HCT116 (cell line): ENCODE measurements around the gene DNAJC16. TPM values are rescaled to one million over a fixed set of nuclear protein-coding genes. Genes with fewer than 3 reads are reported as not detected.

Experiments used
- ATAC-seq: fragments of 200-7000 bp; cut with Tn5 transposase; 2 replicates; pipeline ENCODE4 v1.9.1; 2020; ENCODE audit warnings: mild to moderate bottlenecking, moderate library complexity
- BruUV-seq: library from RNA; stranded (reverse); fragments of 400-500 nt; replicated peaks from 2 replicates; lab custom pipeline; 2021; lab: Mats Ljungman, UMichigan
- CTCF ChIA-PET: fragments of 300-600 bp; sonication (Branson Sonifier 250); formaldehyde crosslinking; loops from one replicate; lab custom pipeline; 2021; ENCODE audit warnings: antibody characterized with exemption; lab: Charles Lee
- POLR2A ChIA-PET: fragments of 300-600, 350-600 bp; sonication (Branson Sonifier 250); formaldehyde crosslinking; loops from one replicate; lab custom pipeline; 2021; ENCODE audit warnings: antibody characterized with exemption; lab: Charles Lee
- RAD21 ChIA-PET, 2 experiments: fragments of 300-600 bp; sonication (Branson Sonifier 250); formaldehyde crosslinking; loops; one replicate each; lab custom pipeline; 2023; ENCODE audit warnings: low total read pairs in 2 of 2; ENCODE audit not compliant: uncharacterized antibody in 2 of 2, unreplicated experiment in 2 of 2, low non-redundant PET in 1 of 2; lab: Charles Lee
- DNase-seq: peaks from one replicate; pipeline ENCODE4 v3.0.0-alpha.2; 2010; ENCODE audit warnings: low read depth, low spot score
- H2AFZ ChIP-seq: fragments of 200-600 bp; shearing (Covaris generic), sonication (generic); 2 replicates; pipeline ENCODE4 v1.6.1; 2017; ENCODE audit warnings: low read depth, mixed run types, mixed read lengths, antibody characterized with exemption, low read length; ENCODE audit not compliant: poor library complexity, severe bottlenecking
- H3K27ac ChIP-seq: 2 replicates; pipeline ENCODE4 v1.5.1; 2012; ENCODE audit warnings: low read depth, low read length
- H3K27me3 ChIP-seq: fragments of 200-600 bp; sonication (generic); 2 replicates; pipeline ENCODE4 v1.6.1; 2016; ENCODE audit warnings: mixed run types, low read length, mixed read lengths; ENCODE audit not compliant: insufficient read depth
- H3K36me3 ChIP-seq, 2 experiments: fragments of 200-500 bp in 1 of 2; fragments of 200-600 bp in 1 of 2; sonication (Bioruptor generic) in 1 of 2; sonication (generic) in 1 of 2; 2 replicates each; pipeline versions ENCODE4 v1.5.1 to v1.6.1; 2014 to 2016; ENCODE audit warnings: low read length in 2 of 2, inconsistent platforms in 1 of 2, mixed read lengths in 1 of 2, mixed run types in 1 of 2; ENCODE audit not compliant: insufficient read depth in 2 of 2, control insufficient read depth in 1 of 2
- H3K4me1 ChIP-seq, 2 experiments: fragments of 200-600 bp in 1 of 2; sonication (generic) in 1 of 2; 2 replicates each; pipeline versions ENCODE4 v1.5.1 to v1.6.1; 2012 to 2017; ENCODE audit warnings: low read length in 2 of 2, inconsistent platforms in 1 of 2, mild to moderate bottlenecking in 1 of 2, mixed read lengths in 1 of 2, mixed run types in 1 of 2, moderate library complexity in 1 of 2; ENCODE audit not compliant: insufficient read depth in 2 of 2, control insufficient read depth in 1 of 2
- H3K4me2 ChIP-seq: fragments of 200-600 bp; sonication (generic); 2 replicates; pipeline ENCODE4 v1.6.1; 2017; ENCODE audit warnings: mixed run types, low read length, mixed read lengths
- H3K4me3 ChIP-seq, 2 experiments: fragments of 200-600 bp in 1 of 2; sonication (generic) in 1 of 2; replicated peaks in 1 of 2; 2 replicates each; pipeline ENCODE4 v1.5.1; 2011 to 2016; ENCODE audit warnings: low read length in 2 of 2, control low read depth in 1 of 2, low read depth in 1 of 2, mild to moderate bottlenecking in 1 of 2, mixed read lengths in 1 of 2, mixed run types in 1 of 2
- H3K79me2 ChIP-seq: fragments of 200-600 bp; sonication (generic); 2 replicates; pipeline ENCODE4 v1.6.1; 2017; ENCODE audit warnings: mild to moderate bottlenecking, mixed run types, low read length, moderate library complexity, mixed read lengths; ENCODE audit not compliant: insufficient read depth
- H3K9ac ChIP-seq: fragments of 200-600 bp; sonication (generic); 2 replicates; pipeline ENCODE4 v1.6.1; 2016; ENCODE audit warnings: low read length, mixed read lengths
- H3K9me2 ChIP-seq: fragments of 200-600 bp; sonication (generic), shearing (Covaris generic); 2 replicates; pipeline ENCODE4 v1.6.1; 2017; ENCODE audit warnings: mixed run types, mild to moderate bottlenecking, moderate library complexity; ENCODE audit not compliant: insufficient read depth
- H3K9me3 ChIP-seq, 2 experiments: fragments of 200-500 bp in 1 of 2; fragments of 200-600 bp in 1 of 2; sonication (Bioruptor generic) in 1 of 2; sonication (generic) in 1 of 2; 2 replicates each; pipeline ENCODE4 v1.6.1; 2014 to 2017; ENCODE audit warnings: low read length in 2 of 2, mixed read lengths in 2 of 2, inconsistent platforms in 1 of 2, low read depth in 1 of 2, mild to moderate bottlenecking in 1 of 2, mixed run types in 1 of 2, moderate library complexity in 1 of 2; ENCODE audit not compliant: control insufficient read depth in 1 of 2, insufficient read depth in 1 of 2
- H4K20me1 ChIP-seq: fragments of 200-600 bp; sonication (generic), shearing (Covaris generic); 2 replicates; pipeline ENCODE4 v1.6.1; 2017; ENCODE audit warnings: mixed run types, mild to moderate bottlenecking, moderate library complexity; ENCODE audit not compliant: insufficient read depth
- CBX3 ChIP-seq: IDR thresholded peaks from 2 replicates; pipeline ENCODE4 v1.6.1; 2012; ENCODE audit warnings: low read depth
- CTCF ChIP-seq, 3 experiments: fragments of 200-600 bp in 1 of 3; sonication (generic) in 1 of 3; IDR thresholded peaks in 2 of 3; conservative IDR thresholded peaks in 1 of 3; 2 replicates each; pipeline ENCODE4 v1.5.1; 2012 to 2017; ENCODE audit warnings: low read depth in 2 of 3, low read length in 2 of 3, antibody characterized with exemption in 1 of 3, borderline replicate concordance in 1 of 3, control low read depth in 1 of 3, mild to moderate bottlenecking in 1 of 3, mixed read lengths in 1 of 3, mixed run types in 1 of 3, moderate library complexity in 1 of 3; ENCODE audit not compliant: insufficient read depth in 1 of 3
- EGR1 ChIP-seq: IDR thresholded peaks from 2 replicates; pipeline ENCODE4 v1.6.1; 2012; ENCODE audit warnings: low read depth
- ELF1 ChIP-seq: IDR thresholded peaks from 2 replicates; pipeline ENCODE4 v1.6.1; 2012; ENCODE audit warnings: low read depth, borderline replicate concordance
- EZH2 ChIP-seq: fragments of 200-600 bp; sonication (generic); IDR thresholded peaks from 2 replicates; pipeline ENCODE4 v1.6.1; 2017; ENCODE audit warnings: antibody characterized with exemption, mixed run types
- FOSL1 ChIP-seq: IDR thresholded peaks from 2 replicates; pipeline ENCODE4 v1.6.1; 2012; ENCODE audit warnings: low read depth
- POLR2A ChIP-seq: IDR thresholded peaks from 2 replicates; pipeline ENCODE4 v1.7.0; 2011; ENCODE audit warnings: borderline replicate concordance; ENCODE audit not compliant: insufficient read depth, insufficient read length; ENCODE audit errors: extremely low read depth
- POLR2AphosphoS5 ChIP-seq: IDR thresholded peaks from 2 replicates; pipeline ENCODE4 v1.6.1; 2011; ENCODE audit warnings: mild to moderate bottlenecking, low read depth, low read length, moderate library complexity
- RAD21 ChIP-seq: IDR thresholded peaks from 2 replicates; pipeline ENCODE4 v1.6.1; 2012; ENCODE audit warnings: low read depth, mild to moderate bottlenecking
- REST ChIP-seq: IDR thresholded peaks from 2 replicates; pipeline ENCODE4 v1.6.1; 2012; ENCODE audit warnings: low read depth
- SP1 ChIP-seq: IDR thresholded peaks from 2 replicates; pipeline ENCODE4 v1.6.1; 2012; ENCODE audit warnings: low read depth
- SRF ChIP-seq: IDR thresholded peaks from 2 replicates; pipeline ENCODE4 v1.6.1; 2012; ENCODE audit warnings: low read depth
- TCF7L2 ChIP-seq: IDR thresholded peaks from 2 replicates; pipeline ENCODE4 v1.7.0; 2011; ENCODE audit warnings: borderline replicate concordance, inconsistent platforms; ENCODE audit not compliant: insufficient read depth, insufficient read length; ENCODE audit errors: extremely low read depth
- YY1 ChIP-seq: IDR thresholded peaks from 2 replicates; pipeline ENCODE4 v1.6.1; 2011; ENCODE audit warnings: low read length, low read depth, moderate library complexity, mild to moderate bottlenecking; ENCODE audit not compliant: insufficient replicate concordance; ENCODE audit errors: extremely low read depth
- ZFX ChIP-seq: fragments of 450-650 bp; IDR thresholded peaks from 2 replicates; pipeline ENCODE4 v1.6.1; 2017
- ZNF274 ChIP-seq: fragments of 200-500 bp; sonication (Bioruptor generic); IDR thresholded peaks from 2 replicates; pipeline ENCODE4 v1.6.1; 2014; ENCODE audit warnings: mild to moderate bottlenecking, low read depth, low read length, inconsistent platforms
- intact Hi-C: fragments of 100-400 bp; cut with micrococcal nuclease; formaldehyde crosslinking; loops from 2 replicates; pipeline ENCODE4 v1.10.0; 2022
- total RNA-seq: library from RNA; stranded (reverse); gene quantifications from one replicate; pipeline ENCODE4 v1.2.1, GENCODE V29; 2021; ENCODE audit not compliant: unreplicated experiment
- TF ChIP-seq, protein P1 (sequence below): IDR thresholded peaks from 2 replicates; pipeline ENCODE4 v1.6.1; 2011; ENCODE audit warnings: mild to moderate bottlenecking, low read length, moderate library complexity; ENCODE audit not compliant: insufficient replicate concordance; ENCODE audit errors: extremely low read depth
- TF ChIP-seq, protein P2 (sequence below): IDR thresholded peaks from 2 replicates; pipeline ENCODE4 v1.6.1; 2012

DNAJC16 gene
- total RNA-seq, 1 experiment from 2014 or later: 20.6 TPM

GRCh38 chr1:15543251-15543588 is 16.6 kb downstream of the DNAJC16 start:
- no peaks in the 10 kb centered on the region for H3K9me3 ChIP-seq
- TF ChIP-seq SRF: no peak
- no peak for TF ChIP-seq FOSL1
- TF ChIP-seq POLR2AphosphoS5: no peak
- TF ChIP-seq SP1: no peak
- TF ChIP-seq ZFX: no peak
- no peak for TF ChIP-seq CTCF (IDR thresholded peaks at IDR 0.05 in 2 of 3, conservative IDR thresholded peaks at IDR 0.05 in 1 of 3; ENCODE audit: borderline replicate concordance in 1 of 3, insufficient read depth in 1 of 3, low read depth in 2 of 3, low read length in 2 of 3)
- TF ChIP-seq RAD21: no peak
- TF ChIP-seq ZNF274: no peak
- TF ChIP-seq YY1: no peak
- TF ChIP-seq REST: no peak
- TF ChIP-seq, protein P1, sequence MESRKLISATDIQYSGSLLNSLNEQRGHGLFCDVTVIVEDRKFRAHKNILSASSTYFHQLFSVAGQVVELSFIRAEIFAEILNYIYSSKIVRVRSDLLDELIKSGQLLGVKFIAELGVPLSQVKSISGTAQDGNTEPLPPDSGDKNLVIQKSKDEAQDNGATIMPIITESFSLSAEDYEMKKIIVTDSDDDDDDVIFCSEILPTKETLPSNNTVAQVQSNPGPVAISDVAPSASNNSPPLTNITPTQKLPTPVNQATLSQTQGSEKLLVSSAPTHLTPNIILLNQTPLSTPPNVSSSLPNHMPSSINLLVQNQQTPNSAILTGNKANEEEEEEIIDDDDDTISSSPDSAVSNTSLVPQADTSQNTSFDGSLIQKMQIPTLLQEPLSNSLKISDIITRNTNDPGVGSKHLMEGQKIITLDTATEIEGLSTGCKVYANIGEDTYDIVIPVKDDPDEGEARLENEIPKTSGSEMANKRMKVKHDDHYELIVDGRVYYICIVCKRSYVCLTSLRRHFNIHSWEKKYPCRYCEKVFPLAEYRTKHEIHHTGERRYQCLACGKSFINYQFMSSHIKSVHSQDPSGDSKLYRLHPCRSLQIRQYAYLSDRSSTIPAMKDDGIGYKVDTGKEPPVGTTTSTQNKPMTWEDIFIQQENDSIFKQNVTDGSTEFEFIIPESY: no peak
- TF ChIP-seq POLR2A: no peak
- TF ChIP-seq, protein P2, sequence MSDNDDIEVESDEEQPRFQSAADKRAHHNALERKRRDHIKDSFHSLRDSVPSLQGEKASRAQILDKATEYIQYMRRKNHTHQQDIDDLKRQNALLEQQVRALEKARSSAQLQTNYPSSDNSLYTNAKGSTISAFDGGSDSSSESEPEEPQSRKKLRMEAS: no peak
- TF ChIP-seq TCF7L2: no peak
- no peak for TF ChIP-seq ELF1
- TF ChIP-seq CBX3: no peak
- TF ChIP-seq EZH2: no peak
- no peak for TF ChIP-seq EGR1
- 0 out of 2 replicates have a peak, but pooled peaks cover 3% of the 10 kb centered on the region for H4K20me1 ChIP-seq
- no peak for ATAC-seq
- ChIA-PET RAD21 (no interaction called here), POLR2A (no interaction called here), CTCF (no interaction called here)
- H3K79me2 ChIP-seq: no peaks in the 10 kb centered on the region
- peaks cover 35 to 37% of the 10 kb centered on the region in 2 experiments; a peak in 3 of 4 replicates for H3K36me3 ChIP-seq
- no peaks in the 10 kb centered on the region for H3K27me3 ChIP-seq
- no peak overlapping the region for H3K9ac ChIP-seq
- no TSS peak for BruUV-seq
- no peak for DNase-seq
- H2AFZ ChIP-seq: no peak overlapping the region
- H3K4me2 ChIP-seq: no peak overlapping the region
- H3K4me3 ChIP-seq: no peak overlapping the region
- H3K9me2 ChIP-seq: no peaks in the 10 kb centered on the region
- H3K27ac ChIP-seq: no peak overlapping the region
- H3K4me1 ChIP-seq: no peaks in the 10 kb centered on the region
- intact Hi-C loops: no loop called here
